H1 (cell line): ENCODE measurements around the gene CLEC12A. TPM values are rescaled to one million over a fixed set of nuclear protein-coding genes. Genes with fewer than 3 reads are reported as not detected.

Source experiments
- CTCF ChIA-PET: fragments of 300-600 bp; sonication (Branson Sonifier 250); formaldehyde crosslinking; loops from one replicate; lab custom pipeline; 2021; ENCODE audit not compliant: partially characterized antibody; lab: Charles Lee
- POLR2A ChIA-PET: fragments of 300-600 bp; sonication (Branson Sonifier 250); formaldehyde crosslinking; loops from one replicate; lab custom pipeline; 2021; ENCODE audit warnings: inconsistent platforms; ENCODE audit not compliant: partially characterized antibody; lab: Charles Lee
- DNase-seq, 2 experiments: peaks; one replicate each; pipeline versions ENCODE4 v3.0.0 to v3.0.0-alpha.2; 2010 to 2022; ENCODE audit warnings: low spot score in 2 of 2, low read depth in 1 of 2, mixed read lengths in 1 of 2
- FAIRE-seq: peaks from 2 replicates; lab custom pipeline; 2011; peaks lifted over from hg19 to GRCh38; lab: Jason Lieb, UNC
- H2AFZ ChIP-seq: 2 replicates; pipeline ENCODE4 v1.8.1; 2012; ENCODE audit warnings: low read length, inconsistent platforms
- H2AK5ac ChIP-seq: 2 replicates; pipeline ENCODE4 v1.6.1; 2013; ENCODE audit warnings: low read depth, low read length
- H2BK120ac ChIP-seq: replicated peaks from 2 replicates; pipeline ENCODE3; 2013; ENCODE audit warnings: low read depth, low read length, inconsistent platforms
- H2BK12ac ChIP-seq: 2 replicates; pipeline ENCODE4 v1.6.1; 2013; ENCODE audit warnings: low read depth, low read length
- H2BK15ac ChIP-seq: 2 replicates; pipeline ENCODE4 v1.6.1; 2013; ENCODE audit warnings: low read length
- H2BK20ac ChIP-seq: 2 replicates; pipeline ENCODE4 v1.6.1; 2013; ENCODE audit warnings: low read length
- H2BK5ac ChIP-seq: 2 replicates; pipeline ENCODE4 v1.6.1; 2013; ENCODE audit warnings: low read depth, low read length
- H3K14ac ChIP-seq: 2 replicates; pipeline ENCODE4 v1.6.1; 2013; ENCODE audit warnings: inconsistent platforms; ENCODE audit not compliant: insufficient read length
- H3K18ac ChIP-seq: 2 replicates; pipeline ENCODE4 v1.6.1; 2013; ENCODE audit warnings: low read length; ENCODE audit errors: extremely low read depth
- H3K23ac ChIP-seq: 2 replicates; pipeline ENCODE4 v1.6.1; 2013; ENCODE audit warnings: inconsistent platforms; ENCODE audit not compliant: insufficient read length
- H3K23me2 ChIP-seq: 2 replicates; pipeline ENCODE4 v1.6.1; 2013; ENCODE audit warnings: low read depth, low read length
- H3K27ac ChIP-seq: 2 replicates; pipeline ENCODE4 v1.6.1; 2011; ENCODE audit warnings: low read depth, low read length, inconsistent platforms
- H3K27me3 ChIP-seq, 4 experiments: replicated peaks in 1 of 4; 1 replicate in 1 of 4; 2 replicates in 3 of 4; pipeline versions ENCODE4 v1.6.1 to v1.8.1; 2011 to 2013; ENCODE audit warnings: low read length in 3 of 4, mild to moderate bottlenecking in 3 of 4, inconsistent platforms in 2 of 4, mixed read lengths in 2 of 4, moderate library complexity in 1 of 4; ENCODE audit not compliant: control insufficient read depth in 3 of 4, insufficient read depth in 3 of 4; ENCODE audit errors: extremely low read depth in 1 of 4
- H3K36me3 ChIP-seq, 4 experiments: 2 replicates each; pipeline versions ENCODE4 v1.6.1 to v1.8.1; 2011 to 2013; ENCODE audit warnings: mild to moderate bottlenecking in 4 of 4, low read length in 3 of 4, moderate library complexity in 2 of 4, control low read depth in 1 of 4, inconsistent platforms in 1 of 4; ENCODE audit not compliant: insufficient read depth in 4 of 4, control insufficient read depth in 2 of 4
- H3K4ac ChIP-seq: replicated peaks from 2 replicates; pipeline ENCODE3; 2013; ENCODE audit warnings: low read length, low read depth, mixed read lengths, inconsistent platforms; ENCODE audit not compliant: insufficient read length
- H3K4me1 ChIP-seq, 4 experiments: replicated peaks in 1 of 4; 1 replicate in 1 of 4; 2 replicates in 3 of 4; pipeline versions ENCODE4 v1.6.1 to v1.8.1; 2011 to 2013; ENCODE audit warnings: low read length in 3 of 4, inconsistent platforms in 2 of 4, mixed read lengths in 1 of 4; ENCODE audit not compliant: insufficient read depth in 4 of 4, control insufficient read depth in 3 of 4
- H3K4me2 ChIP-seq, 2 experiments: 2 replicates each; pipeline versions ENCODE4 v1.6.1 to v1.8.1; 2011 to 2013; ENCODE audit warnings: low read depth in 2 of 2, low read length in 2 of 2, control low read depth in 1 of 2, inconsistent platforms in 1 of 2, mild to moderate bottlenecking in 1 of 2; ENCODE audit not compliant: insufficient read depth in 1 of 2
- H3K4me3 ChIP-seq, 4 experiments: fragments of 200-600, 300-600 bp in 1 of 4; sonication (generic), shearing (Covaris generic), sonication (Bioruptor Twin) in 1 of 4; 2 replicates each; pipeline versions ENCODE4 v1.5.1 to v1.8.1; 2011 to 2016; ENCODE audit warnings: low read length in 4 of 4, low read depth in 3 of 4, control low read depth in 2 of 4, inconsistent platforms in 2 of 4, mild to moderate bottlenecking in 2 of 4, mixed read lengths in 1 of 4, moderate library complexity in 1 of 4; ENCODE audit not compliant: insufficient read depth in 2 of 4; ENCODE audit errors: extremely low read depth in 1 of 4
- H3K56ac ChIP-seq: replicated peaks from 2 replicates; pipeline ENCODE3; 2013; ENCODE audit warnings: low read depth, mild to moderate bottlenecking, mixed read lengths, low read length, inconsistent platforms; ENCODE audit not compliant: insufficient read length
- H3K79me1 ChIP-seq: 2 replicates; pipeline ENCODE4 v1.6.1; 2013; ENCODE audit warnings: low read depth, low read length, control low read depth
- H3K79me2 ChIP-seq, 2 experiments: 2 replicates each; pipeline versions ENCODE4 v1.6.1 to v1.8.1; 2012 to 2013; ENCODE audit warnings: low read length in 2 of 2, mild to moderate bottlenecking in 2 of 2, inconsistent platforms in 1 of 2; ENCODE audit not compliant: insufficient read depth in 2 of 2, control insufficient read depth in 1 of 2
- H3K9ac ChIP-seq, 4 experiments: replicated peaks in 1 of 4; 1 replicate in 1 of 4; 2 replicates in 3 of 4; pipeline versions ENCODE4 v1.6.1 to v1.8.1; 2011 to 2013; ENCODE audit warnings: low read depth in 3 of 4, low read length in 3 of 4, control low read depth in 2 of 4, mild to moderate bottlenecking in 2 of 4, moderate library complexity in 2 of 4, inconsistent platforms in 1 of 4; ENCODE audit errors: extremely low read depth in 1 of 4
- H3K9me3 ChIP-seq, 2 experiments: 2 replicates each; pipeline versions ENCODE4 v1.6.1 to v1.8.1; 2012 to 2013; ENCODE audit warnings: mild to moderate bottlenecking in 2 of 2, moderate library complexity in 2 of 2, control low read depth in 1 of 2, inconsistent platforms in 1 of 2, low read depth in 1 of 2, low read length in 1 of 2, mixed read lengths in 1 of 2; ENCODE audit not compliant: insufficient read depth in 2 of 2
- H4K20me1 ChIP-seq, 2 experiments: replicated peaks in 1 of 2; 2 replicates each; pipeline versions ENCODE3 to v1.8.1; 2011 to 2013; ENCODE audit warnings: inconsistent platforms in 2 of 2, low read length in 2 of 2, mild to moderate bottlenecking in 1 of 2; ENCODE audit not compliant: insufficient read depth in 2 of 2, control insufficient read depth in 1 of 2
- H4K5ac ChIP-seq: 2 replicates; pipeline ENCODE4 v1.6.1; 2013; ENCODE audit warnings: low read length, low read depth, mixed read lengths, inconsistent platforms; ENCODE audit not compliant: insufficient read length
- H4K8ac ChIP-seq: 2 replicates; pipeline ENCODE4 v1.8.0; 2013; ENCODE audit warnings: mild to moderate bottlenecking, moderate library complexity, low read length, inconsistent platforms; ENCODE audit not compliant: insufficient read depth; ENCODE audit errors: extremely low read depth
- H4K91ac ChIP-seq: replicated peaks from 2 replicates; pipeline ENCODE3; 2013; ENCODE audit warnings: low read length, mixed read lengths, inconsistent platforms; ENCODE audit not compliant: insufficient read length
- EZH2 ChIP-seq: fragments of 200-600 bp; sonication (generic); IDR thresholded peaks from 2 replicates; pipeline ENCODE4 v1.7.1; 2012; ENCODE audit warnings: low read depth, mild to moderate bottlenecking, moderate library complexity, low read length, inconsistent platforms; ENCODE audit not compliant: severe bottlenecking
- KDM1A ChIP-seq: fragments of 200-600, 300-600 bp; sonication (generic); IDR thresholded peaks from 2 replicates; pipeline ENCODE4 v1.7.1; 2016; ENCODE audit warnings: mild to moderate bottlenecking, low read length, borderline replicate concordance
- MAFK ChIP-seq: IDR thresholded peaks from 2 replicates; pipeline ENCODE4 v1.6.1; 2012; ENCODE audit warnings: low read depth, mild to moderate bottlenecking, improper control_type of control experiment, low read length
- PHF8 ChIP-seq: fragments of 200-600 bp; sonication (generic); conservative IDR thresholded peaks from 2 replicates; pipeline ENCODE4 v1.7.1; 2012; ENCODE audit warnings: low read depth, mild to moderate bottlenecking, inconsistent platforms, low read length, moderate library complexity
- RBBP5 ChIP-seq: IDR thresholded peaks from 2 replicates; pipeline ENCODE4 v1.7.1; 2012; ENCODE audit warnings: low read depth, mild to moderate bottlenecking, inconsistent platforms, low read length, moderate library complexity, borderline replicate concordance
- RFX5 ChIP-seq: IDR thresholded peaks from 2 replicates; pipeline ENCODE4 v1.6.1; 2011; ENCODE audit warnings: low read depth, low read length, improper control_type of control experiment, borderline replicate concordance
- SIX5 ChIP-seq: IDR thresholded peaks from 2 replicates; pipeline ENCODE4 v1.6.1; 2011; ENCODE audit warnings: mild to moderate bottlenecking, low read depth, low read length
- TAF7 ChIP-seq: optimal IDR thresholded peaks from 2 replicates; pipeline ENCODE3; 2011; ENCODE audit warnings: low read depth, mild to moderate bottlenecking, inconsistent platforms, low read length, moderate library complexity, borderline replicate concordance
- YY1 ChIP-seq: IDR thresholded peaks from 2 replicates; pipeline ENCODE4 v1.6.1; 2011; ENCODE audit warnings: low read depth, mild to moderate bottlenecking, low read length
- WGBS, 2 experiments: shearing (Covaris generic) in 1 of 2; methylation state at CpG; one replicate each; pipeline versions ENCODE4 v1.1.6 to v1.1.7; 2013 to 2015; ENCODE audit warnings: low lambda C conversion rate in 2 of 2, mixed read lengths in 2 of 2, inconsistent platforms in 1 of 2, low coverage in 1 of 2, missing lambda C conversion rate in 1 of 2; ENCODE audit not compliant: insufficient replicate concordance in 2 of 2, insufficient coverage in 1 of 2, insufficient read length in 1 of 2; ENCODE audit errors: extremely low coverage in 1 of 2, missing lambda C conversion rate in 1 of 2; 5-methylcytosine and 5-hydroxymethylcytosine counted together
- long read RNA-seq, 2 experiments: library from RNA in 1 of 2; library from capped mRNA in 1 of 2; stranded (forward); transcript quantifications; one replicate each; pipeline ENCODE4 v2.0.0, GENCODE V29; 2021; ENCODE audit warnings: inconsistent platforms in 1 of 2
- polyA minus RNA-seq, 3 experiments: library from RNA; depleted of rRNA, polyadenylated mRNA; stranded (reverse); fragments of >200 nt; gene quantifications; 1 replicate in 2 of 3; 2 replicates in 1 of 3; pipeline ENCODE4 v1.2.3, GENCODE V29; 2011
- polyA plus RNA-seq, 7 experiments: library from polyadenylated mRNA; depleted of rRNA in 3 of 7; stranded (reverse) in 5 of 7; unstranded in 2 of 7; fragments of >200 nt in 5 of 7; fragments of 200-250 nt in 2 of 7; gene quantifications; 1 replicate in 5 of 7; 2 replicates in 1 of 7; 4 replicates in 1 of 7; pipeline versions ENCODE4 v1.2.1 to v1.2.3, GENCODE V29; 2011 to 2013; ENCODE audit warnings: missing spikeins in 2 of 7, mixed read lengths in 2 of 7
- total RNA-seq: library from RNA; stranded (reverse); fragmentation: NEBNext Ultra II Directional; extraction: Animal tissue kit (Norgen Biotek cat#: 25700); gene quantifications from 2 replicates; pipeline ENCODE4 v1.2.1, GENCODE V29; 2021
- TF ChIP-seq, protein P1 (sequence below), 3 experiments: IDR thresholded peaks; 1 replicate in 2 of 3; 2 replicates in 1 of 3; pipeline versions ENCODE4 v1.5.1 to v1.6.1; 2011; ENCODE audit warnings: low read length in 3 of 3, mild to moderate bottlenecking in 3 of 3, inconsistent platforms in 2 of 3, low read depth in 1 of 3, moderate library complexity in 1 of 3; ENCODE audit not compliant: insufficient read depth in 1 of 3; ENCODE audit errors: control extremely low read depth in 1 of 3

CLEC12A gene
- total RNA-seq (not detected in 2 replicates), polyA plus RNA-seq (2011; rRNA removed) (not detected in 2 replicates), polyA minus RNA-seq (2011; rRNA and poly(A)+ RNA removed) (not detected in 2 replicates)
- not detected for polyA plus RNA-seq (2011; cell fraction: cytosol; rRNA removed)
- not detected for polyA plus RNA-seq (2011; cell fraction: nucleus; rRNA removed)
- not detected in 4 replicates for polyA plus RNA-seq (2012, experiment 1 of 2)
- not detected for polyA plus RNA-seq (2012, experiment 2 of 2)
- not detected for polyA plus RNA-seq (2013, experiment 1 of 2)
- not detected for polyA plus RNA-seq (2013, experiment 2 of 2)
- not detected for polyA minus RNA-seq (2011; cell fraction: cytosol; rRNA and poly(A)+ RNA removed)
- polyA minus RNA-seq (2011; cell fraction: nucleus; rRNA and poly(A)+ RNA removed) = not detected
- long read RNA-seq, experiment 1 = 0 reads
- long read RNA-seq, experiment 2 = 0 reads

DNA sequence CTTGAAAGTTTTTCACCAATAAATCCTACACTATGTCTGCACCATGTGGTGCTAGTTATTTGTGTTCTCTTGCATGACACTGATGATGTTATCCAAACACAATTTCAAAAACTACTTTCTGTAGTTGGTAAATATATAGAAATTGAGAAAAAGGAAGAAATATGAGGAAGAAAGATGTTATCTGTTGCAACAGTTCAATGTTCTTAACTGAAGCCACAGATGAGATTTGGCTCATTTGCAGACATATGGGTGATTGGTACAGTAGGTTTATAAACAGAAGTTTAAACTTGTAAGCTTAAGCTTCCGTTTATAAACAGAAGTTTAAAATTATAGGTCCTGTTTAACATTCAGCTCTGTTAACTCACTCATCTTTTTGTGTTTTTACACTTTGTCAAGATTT lies at the start of gene CLEC12A:
CLEC12A (plus strand) TSS at position 229 of the 400 bp plus-strand sequence. CDS start 188 bp downstream, outside the sequence.
- Histone ChIP-seq H2AK5ac (no peak within 1 kb of the TSS), H3K56ac (no peak within 1 kb of the TSS), H3K27me3 (no peaks in the 10 kb centered on the region), H3K4me2 (no peak within 1 kb of the TSS), H4K20me1 (no peaks in the 10 kb centered on the region), H3K9ac (no peak within 1 kb of the TSS), H3K23ac (no peak within 1 kb of the TSS), H3K79me1 (no peaks in the 10 kb centered on the region), H2BK12ac (no peak within 1 kb of the TSS), H3K23me2 (no peaks in the 10 kb centered on the region), H3K79me2 (no peaks in the 10 kb centered on the region), H4K8ac (no peak within 1 kb of the TSS), H3K18ac (no peak within 1 kb of the TSS), H2AFZ (no peak within 1 kb of the TSS), H4K5ac (no peak within 1 kb of the TSS), H3K36me3 (no peaks in the 10 kb centered on the region), H3K4ac (no peak within 1 kb of the TSS), H2BK120ac (no peak within 1 kb of the TSS), H2BK15ac (no peak within 1 kb of the TSS), H4K91ac (no peak within 1 kb of the TSS), H2BK20ac (no peak within 1 kb of the TSS), H3K9me3 (peaks cover 7 to 9% of the 10 kb centered on the region in 2 experiments), H3K4me3 (no peak within 1 kb of the TSS), H2BK5ac (no peak within 1 kb of the TSS), H3K14ac (no peak within 1 kb of the TSS), H3K4me1 (no peaks in the 10 kb centered on the region), H3K27ac (no peak within 1 kb of the TSS)
- DNase-seq (no peak), FAIRE-seq (no peak)
- CTCF ChIA-PET = interaction anchor here (0.6 to 1.3 kb wide), 2 partner anchors 39 to 168 kb away, joined by 3 to 4 read pairs; no protein-coding TSS in a partner anchor
- 93% methylated on average over 1 of the region's 1 CpG; no CpG with 5 or more reads in 1 of the 2 experiments for WGBS, 2 experiments
- POLR2A ChIA-PET = no interaction called here
- TF ChIP-seq SIX5 = no peak
- no peak for TF ChIP-seq KDM1A
- no peak for TF ChIP-seq PHF8
- TF ChIP-seq YY1 = no peak
- TF ChIP-seq, protein P1, sequence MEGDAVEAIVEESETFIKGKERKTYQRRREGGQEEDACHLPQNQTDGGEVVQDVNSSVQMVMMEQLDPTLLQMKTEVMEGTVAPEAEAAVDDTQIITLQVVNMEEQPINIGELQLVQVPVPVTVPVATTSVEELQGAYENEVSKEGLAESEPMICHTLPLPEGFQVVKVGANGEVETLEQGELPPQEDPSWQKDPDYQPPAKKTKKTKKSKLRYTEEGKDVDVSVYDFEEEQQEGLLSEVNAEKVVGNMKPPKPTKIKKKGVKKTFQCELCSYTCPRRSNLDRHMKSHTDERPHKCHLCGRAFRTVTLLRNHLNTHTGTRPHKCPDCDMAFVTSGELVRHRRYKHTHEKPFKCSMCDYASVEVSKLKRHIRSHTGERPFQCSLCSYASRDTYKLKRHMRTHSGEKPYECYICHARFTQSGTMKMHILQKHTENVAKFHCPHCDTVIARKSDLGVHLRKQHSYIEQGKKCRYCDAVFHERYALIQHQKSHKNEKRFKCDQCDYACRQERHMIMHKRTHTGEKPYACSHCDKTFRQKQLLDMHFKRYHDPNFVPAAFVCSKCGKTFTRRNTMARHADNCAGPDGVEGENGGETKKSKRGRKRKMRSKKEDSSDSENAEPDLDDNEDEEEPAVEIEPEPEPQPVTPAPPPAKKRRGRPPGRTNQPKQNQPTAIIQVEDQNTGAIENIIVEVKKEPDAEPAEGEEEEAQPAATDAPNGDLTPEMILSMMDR (IDR thresholded peaks at IDR 0.05; ENCODE audit: control extremely low read depth in 1 of 3, insufficient read depth in 1 of 3, low read depth in 1 of 3, low read length in 3 of 3) = no peak
- TF ChIP-seq MAFK = no peak
- no peak for TF ChIP-seq EZH2
- TF ChIP-seq TAF7 = no peak
- no peak for TF ChIP-seq RFX5
- no peak for TF ChIP-seq RBBP5
